ENCODE measurements around the gene HDAC4. TPM values are rescaled to one million over a fixed set of nuclear protein-coding genes. Genes with fewer than 3 reads are reported as not detected.

Gene HDAC4
- polyA plus RNA-seq, 2 of the 4 experiments (the other 2 are of a cell fraction) = 8.6 to 10.4 TPM

DNA sequence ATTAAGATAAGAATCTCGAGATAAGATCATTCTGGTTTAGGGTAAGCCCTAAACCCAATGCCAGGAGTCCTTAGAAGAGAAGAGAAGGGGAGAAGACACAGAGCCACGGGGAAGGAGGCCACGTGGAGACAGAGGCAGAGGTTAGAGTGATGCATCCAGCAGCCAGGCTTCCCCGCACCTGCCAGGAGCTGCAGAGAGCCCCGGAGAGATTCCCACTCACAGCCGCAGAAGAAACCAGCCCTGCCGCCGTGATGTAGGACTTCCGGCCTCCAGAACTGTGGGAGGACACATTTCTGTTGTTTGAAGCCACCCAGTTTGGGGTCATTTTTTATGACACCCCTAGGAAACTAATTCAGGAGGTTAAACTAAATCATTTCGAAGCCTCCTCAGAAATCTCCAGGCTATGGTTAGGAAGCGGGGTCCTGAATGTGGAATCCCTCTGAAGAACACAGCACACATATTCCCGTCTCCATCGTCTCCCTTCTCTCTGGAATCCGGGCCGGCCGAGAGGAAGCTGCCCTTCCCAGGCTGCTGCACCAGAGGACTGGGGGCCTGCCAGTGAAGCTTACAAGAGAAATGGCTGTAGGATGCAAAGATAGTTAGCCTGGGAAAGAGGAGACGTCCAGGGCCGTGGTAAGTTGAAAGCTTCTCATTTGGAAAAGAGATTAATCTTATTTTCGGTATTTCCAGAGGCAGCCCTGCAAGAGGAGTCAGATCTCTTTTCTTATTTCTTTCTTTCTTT is 396.4 kb downstream of the HDAC4 start:
- FAIRE-seq (no peak), ATAC-seq (no peak), DNase-seq (ENCODE audit: low read depth in 1 of 2, low spot score in 1 of 2) (no peak)
- CTCF ChIA-PET = interaction anchor here (0.6 kb wide), 1 partner anchor 273 kb away, joined by 3 read pairs; no protein-coding TSS in a partner anchor
- Histone ChIP-seq H3K9me3 (0 out of 3 replicates have a peak, but pooled peaks cover 3% of the 10 kb centered on the region), H3K4me2 (no peak overlapping the region), H3K27ac (no peak overlapping the region), H3K4me1 (peaks cover 5% of the 10 kb centered on the region; the same call in 1 of the 3 replicates), H3K4me3 (no peak overlapping the region)
- POLR2A ChIA-PET = no interaction called here
- WGBS (ENCODE audit: missing lambda C conversion rate) = 64% methylated on average over 19 of the region's 19 CpGs
- TF ChIP-seq BHLHE40 (IDR thresholded peaks at IDR 0.05; ENCODE audit: low read depth, low read length) (no peak), PHF8 (IDR thresholded peaks at IDR 0.05; ENCODE audit: borderline replicate concordance, low read depth) (no peak), RCOR1 (IDR thresholded peaks at IDR 0.05; ENCODE audit: low read depth, low read length) (no peak), HOXB5 (CRISPR knock-in tag; IDR thresholded peaks at IDR 0.05) (no peak), TFCP2L1 (CRISPR knock-in tag; IDR thresholded peaks at IDR 0.05) (no peak), RARB (CRISPR knock-in tag; IDR thresholded peaks at IDR 0.05) (no peak), FOXS1 (CRISPR knock-in tag; IDR thresholded peaks at IDR 0.05) (no peak), KDM5A (IDR thresholded peaks at IDR 0.05) (no peak)
- TF ChIP-seq, protein P1, sequence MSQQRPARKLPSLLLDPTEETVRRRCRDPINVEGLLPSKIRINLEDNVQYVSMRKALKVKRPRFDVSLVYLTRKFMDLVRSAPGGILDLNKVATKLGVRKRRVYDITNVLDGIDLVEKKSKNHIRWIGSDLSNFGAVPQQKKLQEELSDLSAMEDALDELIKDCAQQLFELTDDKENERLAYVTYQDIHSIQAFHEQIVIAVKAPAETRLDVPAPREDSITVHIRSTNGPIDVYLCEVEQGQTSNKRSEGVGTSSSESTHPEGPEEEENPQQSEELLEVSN (IDR thresholded peaks at IDR 0.05; ENCODE audit: borderline replicate concordance, low read depth) = no peak

DNA sequence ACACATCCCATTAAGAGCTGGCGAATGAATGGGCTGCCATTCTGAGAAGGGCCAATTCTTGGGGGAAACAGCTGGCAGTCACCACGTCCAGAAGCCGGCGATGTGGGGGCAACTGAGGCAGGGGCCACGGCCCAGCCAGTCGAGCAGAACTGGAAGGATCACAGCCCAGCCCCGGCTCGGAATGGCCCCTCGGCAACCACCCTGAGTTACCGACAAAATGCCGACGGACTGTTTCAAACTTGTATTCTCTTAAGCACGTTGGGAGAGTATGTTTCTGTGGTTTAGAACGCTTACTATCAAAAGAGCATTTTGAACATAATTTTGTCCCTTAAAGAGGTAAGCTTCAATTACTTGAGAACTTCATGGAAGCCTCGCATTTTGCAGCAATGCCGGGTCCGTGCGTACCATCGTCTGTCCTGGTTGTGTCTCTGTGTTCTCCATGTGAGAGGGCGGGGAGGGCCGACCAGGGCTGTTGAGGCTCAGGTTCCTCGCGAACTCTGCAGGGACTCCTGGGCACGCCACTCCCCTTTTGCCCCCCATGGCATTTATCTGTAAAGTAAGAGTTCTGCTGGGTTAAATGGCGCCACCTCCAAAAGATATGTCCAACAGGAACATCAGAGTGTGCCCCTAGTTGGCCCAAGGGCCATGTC is 397.1 kb downstream of the HDAC4 start:
- Histone ChIP-seq H3K4me1 (peaks cover 5% of the 10 kb centered on the region; the same call in 1 of the 3 replicates), H3K27ac (no peak overlapping the region), H3K4me2 (no peak overlapping the region), H3K9me3 (0 out of 3 replicates have a peak, but pooled peaks cover 3% of the 10 kb centered on the region), H3K4me3 (no peak overlapping the region)
- FAIRE-seq = no peak
- ChIA-PET POLR2A (no interaction called here), CTCF (no interaction called here)
- no peak for DNase-seq (ENCODE audit: low read depth in 1 of 2, low spot score in 1 of 2)
- WGBS (ENCODE audit: missing lambda C conversion rate) = 71% methylated on average over 25 of the region's 25 CpGs
- TF ChIP-seq RNF2 (IDR thresholded peaks at IDR 0.05; ENCODE audit: borderline replicate concordance, low read depth) = no peak
- TF ChIP-seq MAFK (IDR thresholded peaks at IDR 0.05; ENCODE audit: partially characterized antibody) = no peak
- no peak for TF ChIP-seq EHMT2 (IDR thresholded peaks at IDR 0.05; ENCODE audit: low read depth)
- no peak for TF ChIP-seq EP300 (IDR thresholded peaks at IDR 0.05)
- TF ChIP-seq, protein P2, sequence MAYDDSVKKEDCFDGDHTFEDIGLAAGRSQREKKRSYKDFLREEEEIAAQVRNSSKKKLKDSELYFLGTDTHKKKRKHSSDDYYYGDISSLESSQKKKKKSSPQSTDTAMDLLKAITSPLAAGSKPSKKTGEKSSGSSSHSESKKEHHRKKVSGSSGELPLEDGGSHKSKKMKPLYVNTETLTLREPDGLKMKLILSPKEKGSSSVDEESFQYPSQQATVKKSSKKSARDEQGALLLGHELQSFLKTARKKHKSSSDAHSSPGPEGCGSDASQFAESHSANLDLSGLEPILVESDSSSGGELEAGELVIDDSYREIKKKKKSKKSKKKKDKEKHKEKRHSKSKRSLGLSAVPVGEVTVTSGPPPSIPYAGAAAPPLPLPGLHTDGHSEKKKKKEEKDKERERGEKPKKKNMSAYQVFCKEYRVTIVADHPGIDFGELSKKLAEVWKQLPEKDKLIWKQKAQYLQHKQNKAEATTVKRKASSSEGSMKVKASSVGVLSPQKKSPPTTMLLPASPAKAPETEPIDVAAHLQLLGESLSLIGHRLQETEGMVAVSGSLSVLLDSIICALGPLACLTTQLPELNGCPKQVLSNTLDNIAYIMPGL (CRISPR knock-in tag; IDR thresholded peaks at IDR 0.05; ENCODE audit: borderline replicate concordance) = no peak
- TF ChIP-seq ZFP36 (IDR thresholded peaks at IDR 0.05; ENCODE audit: borderline replicate concordance, partially characterized antibody) = no peak
- no peak for TF ChIP-seq HOXA7 (CRISPR knock-in tag; IDR thresholded peaks at IDR 0.05)
- no peak for TF ChIP-seq RARB (CRISPR knock-in tag; IDR thresholded peaks at IDR 0.05)
- TF ChIP-seq ZSCAN20 (CRISPR knock-in tag; IDR thresholded peaks at IDR 0.05) = no peak
- TF ChIP-seq KDM1A (IDR thresholded peaks at IDR 0.05; ENCODE audit: low read depth) = no peak
- no peak for TF ChIP-seq HEYL (CRISPR knock-in tag; IDR thresholded peaks at IDR 0.05)
- TF ChIP-seq RAD21 (conservative IDR thresholded peaks at IDR 0.05 in 1 of 2, IDR thresholded peaks at IDR 0.05 in 1 of 2) = no peak
- no peak for TF ChIP-seq CEBPB (IDR thresholded peaks at IDR 0.05)
- no peak for ATAC-seq

All from A549 (cell line).